Neuron (in vitro differentiated cells): ENCODE data around the gene CHI3L2.

Experiments used
- H2AFZ ChIP-seq: one replicate; pipeline ENCODE4 v1.6.1; 2013; ENCODE audit warnings: low read depth, mild to moderate bottlenecking, inconsistent platforms, low read length, moderate library complexity
- H3K27me3 ChIP-seq: one replicate; pipeline ENCODE4 v1.6.1; 2013; ENCODE audit warnings: low read length; ENCODE audit not compliant: insufficient read depth
- H3K36me3 ChIP-seq: one replicate; pipeline ENCODE4 v1.6.1; 2013; ENCODE audit warnings: low read length; ENCODE audit not compliant: insufficient read depth
- H3K4me1 ChIP-seq: one replicate; pipeline ENCODE4 v1.6.1; 2013; ENCODE audit warnings: low read length; ENCODE audit not compliant: insufficient read depth
- H3K4me3 ChIP-seq: 2 replicates; pipeline ENCODE4 v1.5.1; 2013; ENCODE audit warnings: mild to moderate bottlenecking, low read length, moderate library complexity
- H3K9me3 ChIP-seq: one replicate; pipeline ENCODE4 v1.6.1; 2013; ENCODE audit warnings: low read length

The CHI3L2 gene

GRCh38 chr1:111227434-111227833 lies at the start of gene CHI3L2:
Gene CHI3L2, plus strand, starts transcription at chr1:111227713. Its CDS starts 17 bp downstream, at chr1:111227730.
- Histone ChIP-seq H3K9me3 (no peaks in the 10 kb centered on the region), H3K4me3 (no peak within 1 kb of the TSS), H3K27me3 (no peaks in the 10 kb centered on the region), H3K4me1 (peaks cover 9% of the 10 kb centered on the region), H2AFZ (no peak within 1 kb of the TSS), H3K36me3 (no peaks in the 10 kb centered on the region)

GRCh38 chr1:111179968-111180533 lies 47.5 kb upstream of the CHI3L2 start:
- Histone ChIP-seq H3K36me3 (peaks cover 45% of the 10 kb centered on the region), H3K9me3 (no peaks in the 10 kb centered on the region), H3K27me3 (no peaks in the 10 kb centered on the region), H3K4me3 (no peak overlapping the region), H2AFZ (no peak overlapping the region), H3K4me1 (no peaks in the 10 kb centered on the region)

GRCh38 chr1:111182052-111182451 lies 45.5 kb upstream of the CHI3L2 start:
- no peak overlapping the region for H3K4me3 ChIP-seq
- H3K36me3 ChIP-seq = peaks cover 58% of the 10 kb centered on the region
- no peaks in the 10 kb centered on the region for H3K27me3 ChIP-seq
- H3K9me3 ChIP-seq = no peaks in the 10 kb centered on the region
- H3K4me1 ChIP-seq = no peaks in the 10 kb centered on the region
- H2AFZ ChIP-seq = no peak overlapping the region

GRCh38 chr1:111183308-111184069 lies 44.0 kb upstream of the CHI3L2 start:
- no peaks in the 10 kb centered on the region for H3K4me1 ChIP-seq
- H2AFZ ChIP-seq = no peak overlapping the region
- H3K4me3 ChIP-seq = no peak overlapping the region
- H3K36me3 ChIP-seq = peaks cover 60% of the 10 kb centered on the region
- H3K9me3 ChIP-seq = peaks cover 3% of the 10 kb centered on the region
- no peaks in the 10 kb centered on the region for H3K27me3 ChIP-seq

- Histone ChIP-seq H3K9me3 (peaks cover 3% of the 10 kb centered on the region), H3K36me3 (peaks cover 57% of the 10 kb centered on the region), H3K4me3 (no peak overlapping the region), H3K27me3 (no peaks in the 10 kb centered on the region), H2AFZ (no peak overlapping the region), H3K4me1 (no peaks in the 10 kb centered on the region)
Measured at GRCh38 chr1:111184663-111185062, 42.9 kb upstream of the CHI3L2 start.

- H3K4me3 ChIP-seq = no peak overlapping the region
- H3K36me3 ChIP-seq = peaks cover 26% of the 10 kb centered on the region
- no peaks in the 10 kb centered on the region for H3K4me1 ChIP-seq
- no peak overlapping the region for H2AFZ ChIP-seq
- H3K9me3 ChIP-seq = peaks cover 3% of the 10 kb centered on the region
- no peaks in the 10 kb centered on the region for H3K27me3 ChIP-seq
Measured at GRCh38 chr1:111190931-111191451, 36.5 kb upstream of the CHI3L2 start.

- H3K9me3 ChIP-seq = peaks cover 3% of the 10 kb centered on the region
- H3K36me3 ChIP-seq = peaks cover 22% of the 10 kb centered on the region
- no peaks in the 10 kb centered on the region for H3K4me1 ChIP-seq
- H3K4me3 ChIP-seq = no peak overlapping the region
- H3K27me3 ChIP-seq = no peaks in the 10 kb centered on the region
- no peak overlapping the region for H2AFZ ChIP-seq
Measured at GRCh38 chr1:111191496-111191895, 36.0 kb upstream of the CHI3L2 start.

GRCh38 chr1:111192074-111192473 lies 35.4 kb upstream of the CHI3L2 start:
- no peak overlapping the region for H2AFZ ChIP-seq
- H3K9me3 ChIP-seq = peaks cover 3% of the 10 kb centered on the region
- no peak overlapping the region for H3K4me3 ChIP-seq
- no peaks in the 10 kb centered on the region for H3K27me3 ChIP-seq
- no peaks in the 10 kb centered on the region for H3K4me1 ChIP-seq
- H3K36me3 ChIP-seq = peaks cover 16% of the 10 kb centered on the region

GRCh38 chr1:111192658-111193519 lies 34.6 kb upstream of the CHI3L2 start:
- H3K9me3 ChIP-seq = peaks cover 3% of the 10 kb centered on the region
- H3K27me3 ChIP-seq = no peaks in the 10 kb centered on the region
- no peaks in the 10 kb centered on the region for H3K4me1 ChIP-seq
- H2AFZ ChIP-seq = no peak overlapping the region
- no peak overlapping the region for H3K4me3 ChIP-seq
- H3K36me3 ChIP-seq = peaks cover 9% of the 10 kb centered on the region

- Histone ChIP-seq H3K4me1 (no peaks in the 10 kb centered on the region), H3K9me3 (no peaks in the 10 kb centered on the region), H2AFZ (no peak overlapping the region), H3K27me3 (no peaks in the 10 kb centered on the region), H3K4me3 (no peak overlapping the region), H3K36me3 (no peaks in the 10 kb centered on the region)
Measured at GRCh38 chr1:111193712-111194480, 33.6 kb upstream of the CHI3L2 start.

- H3K27me3 ChIP-seq = no peaks in the 10 kb centered on the region
- H3K4me3 ChIP-seq = no peak overlapping the region
- H2AFZ ChIP-seq = no peak overlapping the region
- no peaks in the 10 kb centered on the region for H3K4me1 ChIP-seq
- no peaks in the 10 kb centered on the region for H3K36me3 ChIP-seq
- no peaks in the 10 kb centered on the region for H3K9me3 ChIP-seq
Measured at GRCh38 chr1:111195002-111195684, 32.4 kb upstream of the CHI3L2 start.

- Histone ChIP-seq H3K27me3 (no peaks in the 10 kb centered on the region), H3K4me3 (no peak overlapping the region), H3K4me1 (no peaks in the 10 kb centered on the region), H3K36me3 (no peaks in the 10 kb centered on the region), H2AFZ (no peak overlapping the region), H3K9me3 (no peaks in the 10 kb centered on the region)
Measured at GRCh38 chr1:111196213-111196612, 31.3 kb upstream of the CHI3L2 start.
